Measurements from ENCODE around the gene SLC26A1. TPM values are rescaled to one million over a fixed set of nuclear protein-coding genes. Genes with fewer than 3 reads are reported as not detected.

The SLC26A1 gene
- polyA plus RNA-seq, 5 donors = 3.5 to 9.1 (median 5.2) TPM

- no peak for DNase-seq
Measured at GRCh38 chr4:1014291-1015167, 21.3 kb upstream of the SLC26A1 start.

GRCh38 chr4:1013225-1014073, 20.2 kb upstream of the SLC26A1 start:
- no peak for DNase-seq

- no peak for DNase-seq
Measured at GRCh38 chr4:1012034-1012739, 19.0 kb upstream of the SLC26A1 start.

- no peak for DNase-seq
Measured at GRCh38 chr4:1011666-1012033, 18.4 kb upstream of the SLC26A1 start.

GRCh38 chr4:1011022-1011665, 17.9 kb upstream of the SLC26A1 start, which contains the start of gene FGFRL1:
Gene FGFRL1, plus strand, starts transcription at chr4:1011626. Its CDS starts 860 bp downstream, at chr4:1012486.
- peak; percentile 86 to 88 for DNase-seq

GRCh38 chr4:1010395-1011021, 17.3 kb upstream of the SLC26A1 start:
- DNase-seq = peak in 1 of 2 donors; percentile 30

DNA sequence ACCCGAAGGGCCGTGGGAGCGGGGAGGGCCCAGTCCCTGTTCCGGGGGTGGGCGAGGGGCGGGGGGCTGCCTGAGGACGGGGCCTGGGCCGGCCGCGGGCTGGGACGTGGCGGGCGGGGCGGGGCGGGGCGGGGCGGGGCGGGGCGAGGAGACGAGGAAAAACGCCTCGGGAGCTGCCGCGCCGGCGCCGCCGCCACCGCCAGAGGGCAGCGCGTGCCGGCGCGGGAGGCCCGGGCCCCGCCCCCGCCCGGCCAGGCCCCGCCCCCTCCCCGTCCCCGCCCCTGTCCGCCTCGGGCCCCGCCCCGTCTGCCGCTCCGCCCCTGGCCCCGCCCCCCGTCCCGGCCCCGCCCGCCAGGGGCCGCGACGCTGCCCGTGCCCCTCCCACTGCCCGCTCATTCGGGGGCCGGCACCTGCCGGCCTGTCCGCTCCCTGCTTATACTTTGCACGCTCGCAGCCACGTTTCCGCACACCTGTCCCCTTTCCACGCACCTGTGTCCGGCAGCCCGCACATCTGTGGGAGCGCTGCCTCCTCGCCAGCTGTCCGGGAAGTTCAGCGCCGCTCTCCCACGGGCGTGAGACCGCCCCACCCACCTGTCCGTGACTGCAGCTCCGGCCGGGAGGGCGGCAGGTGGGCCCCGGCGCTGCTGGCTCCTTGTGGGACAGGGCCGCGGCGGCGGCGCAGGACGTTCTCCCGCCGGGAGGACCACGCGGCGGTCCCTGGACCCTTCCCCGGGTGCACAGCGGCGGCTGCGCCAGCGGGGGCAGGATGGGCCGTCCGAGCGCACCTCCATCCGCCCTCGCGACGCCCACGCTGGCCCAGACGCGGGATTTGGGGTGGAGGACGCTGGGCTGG, 16.6 kb upstream of the SLC26A1 start:
- peak in 1 of 2 donors; percentile 58 for DNase-seq

- no peak for DNase-seq
Measured at GRCh38 chr4:1008840-1009541, 15.8 kb upstream of the SLC26A1 start.

- no peak for DNase-seq
Measured at GRCh38 chr4:1006856-1007255, 13.7 kb upstream of the SLC26A1 start.

GRCh38 chr4:1004557-1005485, 11.6 kb upstream of the SLC26A1 start:
- no peak for DNase-seq

- DNase-seq = no peak
Measured at GRCh38 chr4:1004071-1004418, 10.8 kb upstream of the SLC26A1 start.

DNA sequence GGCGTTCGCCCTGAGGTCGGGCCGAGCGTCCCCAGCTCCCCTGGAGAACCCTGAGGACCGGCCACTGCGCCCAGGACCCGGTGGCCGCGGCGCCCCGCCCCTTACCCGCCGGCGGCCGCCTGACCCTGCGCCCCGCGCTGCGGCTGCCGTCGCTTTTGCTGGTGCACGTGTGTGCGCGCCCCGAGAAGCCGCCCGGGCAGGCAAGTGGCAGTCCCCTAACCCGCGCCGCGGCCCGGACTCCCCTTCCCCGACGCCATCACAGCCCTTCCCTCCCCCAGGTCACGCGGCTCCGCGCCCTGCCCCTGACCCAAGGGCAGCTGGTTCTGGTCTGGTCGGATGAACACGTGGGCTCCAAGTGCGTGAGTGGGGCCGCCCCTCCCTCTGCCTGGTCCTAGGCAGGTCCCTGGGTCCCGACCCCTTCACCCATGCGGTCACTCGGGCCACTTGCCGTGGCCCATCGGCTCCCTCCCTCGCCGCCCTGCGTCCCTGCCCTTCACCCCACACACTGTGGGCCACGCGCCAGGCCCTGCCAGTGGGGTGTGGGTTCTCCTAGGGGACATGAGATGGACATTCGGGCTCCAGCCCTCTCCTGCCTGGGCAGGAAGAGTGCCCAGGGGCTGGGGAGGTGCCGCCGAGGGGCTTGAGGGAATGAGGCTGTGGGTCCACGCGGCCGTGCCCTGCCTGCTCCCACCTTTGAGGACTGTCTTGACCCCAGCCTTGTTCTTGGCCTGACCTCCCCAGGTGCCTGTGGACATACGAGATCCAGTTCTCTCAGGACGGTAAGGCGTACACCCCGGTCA, 10.3 kb upstream of the SLC26A1 start:
- DNase-seq = no peak

DNA sequence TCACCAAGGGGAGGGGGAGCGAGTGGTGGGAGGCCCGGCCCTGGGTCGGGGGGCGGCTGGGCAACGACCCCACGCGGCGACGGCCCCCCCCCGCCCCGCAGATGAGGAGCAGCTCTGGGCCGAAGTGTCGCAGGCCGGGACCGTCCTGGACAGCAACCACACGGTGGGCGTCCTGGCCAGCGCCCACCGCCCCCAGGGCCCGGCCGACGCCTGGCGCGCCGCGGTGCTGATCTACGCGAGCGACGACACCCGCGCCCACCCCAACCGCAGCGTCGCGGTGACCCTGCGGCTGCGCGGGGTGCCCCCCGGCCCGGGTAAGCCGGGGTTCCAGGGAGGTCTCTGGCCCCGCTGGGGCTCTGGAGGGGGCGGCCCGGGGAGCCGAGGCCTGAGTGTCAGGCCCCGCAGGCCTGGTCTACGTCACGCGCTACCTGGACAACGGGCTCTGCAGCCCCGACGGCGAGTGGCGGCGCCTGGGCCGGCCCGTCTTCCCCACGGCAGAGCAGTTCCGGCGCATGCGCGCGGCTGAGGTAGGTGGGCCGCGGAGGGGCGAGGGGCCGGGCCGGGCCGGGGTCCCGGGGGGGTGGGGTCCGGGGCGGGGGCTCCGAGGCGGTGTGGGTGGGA, 9.5 kb upstream of the SLC26A1 start:
- DNase-seq = no peak

- DNase-seq = peak in 1 of 2 donors; percentile 38
Measured at GRCh38 chr4:1002131-1002630, 9.0 kb upstream of the SLC26A1 start.

DNA sequence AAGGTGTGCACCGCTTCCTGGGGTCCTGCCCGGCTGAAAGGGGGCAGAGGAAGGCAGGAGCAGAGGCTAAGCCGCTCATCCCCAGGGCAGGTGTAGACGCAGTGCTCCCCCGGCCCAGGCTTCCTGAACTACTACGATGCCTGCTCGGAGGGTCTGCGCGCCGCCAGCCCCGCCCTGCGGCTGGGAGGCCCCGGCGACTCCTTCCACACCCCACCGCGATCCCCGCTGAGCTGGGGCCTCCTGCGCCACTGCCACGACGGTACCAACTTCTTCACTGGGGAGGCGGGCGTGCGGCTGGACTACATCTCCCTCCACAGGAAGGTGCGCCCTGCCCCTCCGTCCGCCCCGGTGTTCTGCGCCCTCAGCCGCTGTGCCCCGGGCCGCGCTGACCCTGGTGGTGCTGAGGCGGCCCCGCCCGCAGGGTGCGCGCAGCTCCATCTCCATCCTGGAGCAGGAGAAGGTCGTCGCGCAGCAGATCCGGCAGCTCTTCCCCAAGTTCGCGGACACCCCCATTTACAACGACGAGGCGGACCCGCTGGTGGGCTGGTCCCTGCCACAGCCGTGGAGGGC, 8.4 kb upstream of the SLC26A1 start:
- DNase-seq = no peak

GRCh38 chr4:1000686-1001260, 7.6 kb upstream of the SLC26A1 start:
- DNase-seq = no peak
